Ovary (tissue), 9 donors: ENCODE results near the gene PSMD5. TPM values are rescaled to one million over a fixed set of nuclear protein-coding genes. Genes with fewer than 3 reads are reported as not detected.

Experiments used
- DNase-seq, 5 donors: peaks; one replicate each; pipeline ENCODE4 v3.0.0-alpha.2; 2019 to 2020
- H3K27ac ChIP-seq, 2 donors: fragments of 200-600 bp; one replicate each; pipeline versions ENCODE4 v1.5.1 to v1.8.0; 2019 to 2022
- H3K27me3 ChIP-seq: fragments of 200-600 bp; one replicate; pipeline ENCODE4 v1.8.0; 2022
- H3K36me3 ChIP-seq: fragments of 200-600 bp; sonication (generic); one replicate; pipeline ENCODE4 v1.5.1; 2019
- H3K4me1 ChIP-seq: one replicate; pipeline ENCODE4 v1.8.1; 2013; ENCODE audit warnings: mild to moderate bottlenecking, moderate library complexity; ENCODE audit not compliant: insufficient read depth
- H3K4me3 ChIP-seq: fragments of 200-600 bp; sonication (generic); one replicate; pipeline ENCODE4 v1.5.1; 2017
- H3K9me3 ChIP-seq, 2 donors: fragments of 200-600 bp in 1 of 2; sonication (generic) in 1 of 2; one replicate each; pipeline versions ENCODE4 v1.5.1 to v1.8.1; 2013 to 2019; ENCODE audit warnings: mild to moderate bottlenecking in 1 of 2, moderate library complexity in 1 of 2
- CTCF ChIP-seq, 3 donors: fragments of 450-650 bp in 2 of 3; fragments of 200-600 bp in 1 of 3; IDR thresholded peaks; one replicate each; pipeline versions ENCODE4 v1.5.1 to v1.8.0; 2016 to 2022; ENCODE audit warnings: antibody characterized with exemption in 3 of 3, mild to moderate bottlenecking in 1 of 3
- EP300 ChIP-seq: sonication (generic); formaldehyde crosslinking; IDR thresholded peaks from one replicate; pipeline ENCODE4 v1.6.1; 2017; ENCODE audit warnings: antibody characterized with exemption
- POLR2A ChIP-seq: fragments of 450-650 bp; IDR thresholded peaks from one replicate; pipeline ENCODE4 v1.6.1; 2017; ENCODE audit warnings: antibody characterized with exemption, mild to moderate bottlenecking, moderate library complexity
- WGBS, 3 donors: extraction: QIAGEN DNeasy Blood & Tissue Kit in 1 of 3; methylation state at CpG; one replicate each; pipeline versions ENCODE4 v1.1.5 to v1.1.7; 2013 to 2017; 5-methylcytosine and 5-hydroxymethylcytosine counted together
- intact Hi-C, 4 donors: fragments of 100-400 bp; cut with DNase I; formaldehyde crosslinking; loops; one replicate each; pipeline versions ENCODE4 v1.11.0 to v1.15.1; 2022 to 2023
- polyA plus RNA-seq, 2 donors: library from polyadenylated mRNA; stranded (reverse); fragments of 200-250 nt in 1 of 2; fragments of 350-450 nt in 1 of 2; fragmentation: Illumina TruSeq in 1 of 2; extraction: RNeasy Lipid Tissue Mini Kit (QIAGEN cat#74804) in 1 of 2; gene quantifications; one replicate each; pipeline ENCODE4 v1.2.3, GENCODE V29; 2013 to 2014
- total RNA-seq, 7 donors: library from RNA; depleted of rRNA in 2 of 7; stranded (reverse); fragments of >200 nt in 2 of 7; fragmentation: NEBNext Ultra II Directional in 3 of 7; extraction: Animal tissue kit (Norgen Biotek cat#: 25700) in 3 of 7; gene quantifications; one replicate each; pipeline versions ENCODE4 v1.1.0 to v1.2.4, GENCODE V29; 2016 to 2023
- donor health status: DM: no; HTN: no; CAD: no; lungs with moderate emphysema.
- donor health status: DM: no; HTN: no; CAD: no.
- donor health status: Bipolar disorder and iron deficiency.
- donor health status: DM: yes; HTN: yes; CAD: no.
- donor health status: DM: no; HTN: no; CAD: no.
- donor health status: DM: yes; HTN: yes; CAD: no.

The PSMD5 gene
- total and polyA plus RNA-seq, 9 donors: 13.4 to 49.2 (median 36.9) TPM

DNA sequence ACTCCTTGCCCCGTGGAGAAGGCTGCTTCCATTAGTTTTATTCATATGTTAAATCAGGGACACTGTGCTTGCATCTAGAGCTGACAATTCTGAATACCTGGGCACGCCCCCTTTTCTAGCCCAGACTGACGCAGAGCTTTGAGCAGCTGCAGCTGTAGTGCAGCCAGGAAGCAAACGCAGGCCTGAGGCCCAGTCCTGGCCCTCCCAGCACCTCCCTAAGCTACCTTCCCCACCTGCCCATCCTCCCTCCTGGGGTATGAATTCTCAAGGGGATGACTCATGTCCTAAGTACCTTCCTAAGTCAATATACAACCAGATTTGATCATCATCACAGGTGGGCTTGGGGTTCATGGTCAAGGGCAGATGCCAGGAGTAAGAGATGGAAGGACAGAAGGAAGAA is 30.8 kb upstream of the PSMD5 start:
- intact Hi-C loops: loop anchor here in 2 of 4 donors (10.0 kb wide), 2 partner anchors 61 to 191 kb away; no protein-coding TSS in a partner anchor
- Histone ChIP-seq H3K27ac (no peak overlapping the region), H3K27me3 (no peaks in the 10 kb centered on the region), H3K9me3 (no peaks in the 10 kb centered on the region), H3K4me1 (peaks cover 4% of the 10 kb centered on the region), H3K4me3 (no peak overlapping the region), H3K36me3 (no peaks in the 10 kb centered on the region)
- WGBS, 3 donors: 74 to 80% (median 75%) methylated on average over 4 of the region's 4 CpGs
- TF ChIP-seq CTCF (IDR thresholded peaks at IDR 0.05) (no peak), EP300 (no peak), POLR2A (no peak)
- DNase-seq: no peak

GRCh38 chr9:120872791-120873502 is 30.2 kb upstream of the PSMD5 start:
- DNase-seq: no peak
- Histone ChIP-seq H3K27ac (no peak overlapping the region), H3K27me3 (no peaks in the 10 kb centered on the region), H3K9me3 (no peaks in the 10 kb centered on the region), H3K36me3 (no peaks in the 10 kb centered on the region), H3K4me3 (no peak overlapping the region), H3K4me1 (peaks cover 6% of the 10 kb centered on the region)
- WGBS, 3 donors: 94 to 98% (median 94%) methylated on average over 3 of the region's 3 CpGs
- no peak for TF ChIP-seq EP300
- TF ChIP-seq CTCF (IDR thresholded peaks at IDR 0.05): no peak
- intact Hi-C loops: loop anchor here in 2 of 4 donors (10.0 kb wide), 2 partner anchors 62 to 192 kb away; no protein-coding TSS in a partner anchor

DNA sequence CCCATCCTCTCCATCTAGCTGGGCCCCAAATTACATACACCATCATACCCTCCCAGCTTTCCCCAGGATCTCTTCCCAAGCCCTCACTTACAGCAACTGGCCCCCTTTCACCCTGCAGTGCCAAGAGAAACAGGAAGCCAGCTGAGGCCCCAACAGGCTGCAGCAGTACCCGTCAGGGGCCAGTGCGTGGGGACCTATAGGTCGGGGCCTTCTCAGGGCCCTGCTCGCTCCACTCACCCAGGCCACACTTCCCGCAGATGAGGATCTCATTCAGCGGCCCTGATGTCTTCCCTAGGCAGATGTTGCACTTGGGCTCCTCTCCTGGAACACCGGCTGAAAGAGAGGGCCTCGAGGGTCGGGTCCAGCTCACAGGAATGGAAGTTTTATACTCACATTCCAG is 27.5 kb upstream of the PSMD5 start:
- H3K9me3 ChIP-seq: no peaks in the 10 kb centered on the region
- TF ChIP-seq CTCF (IDR thresholded peaks at IDR 0.05): no peak
- H3K4me3 ChIP-seq: no peak overlapping the region
- no peaks in the 10 kb centered on the region for H3K27me3 ChIP-seq
- intact Hi-C loops: loop anchor here in 2 of 4 donors (10.0 kb wide), 2 partner anchors 65 to 195 kb away; no protein-coding TSS in a partner anchor
- no peak overlapping the region for H3K27ac ChIP-seq
- 78 to 90% (median 90%) methylated on average over 9 of the region's 9 CpGs for WGBS, 3 donors
- peak in 1 of 5 donors; percentile 38 for DNase-seq
- H3K36me3 ChIP-seq: no peaks in the 10 kb centered on the region
- peaks cover 6% of the 10 kb centered on the region for H3K4me1 ChIP-seq

DNA sequence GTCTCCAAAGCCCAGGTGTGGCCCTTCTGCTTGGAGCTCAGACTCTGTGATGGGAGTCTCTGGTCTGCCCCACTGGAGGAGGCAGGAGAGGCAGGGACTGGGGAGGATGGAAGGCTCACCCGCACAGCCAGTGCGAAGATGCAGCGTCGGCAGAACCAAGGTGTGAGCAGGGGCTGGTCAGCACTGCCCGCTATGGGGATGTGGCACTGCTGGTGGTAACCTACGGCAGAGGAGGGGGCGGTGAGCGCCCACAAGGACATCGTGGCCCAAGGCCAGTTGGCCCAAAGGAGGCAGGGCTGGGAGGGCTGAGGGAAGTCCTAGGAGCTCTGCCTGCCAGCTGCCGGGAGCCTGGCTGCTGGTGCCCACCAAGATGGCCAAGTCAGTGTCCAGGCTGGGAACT is 27.0 kb upstream of the PSMD5 start:
- Histone ChIP-seq H3K9me3 (no peaks in the 10 kb centered on the region), H3K4me1 (peaks cover 6% of the 10 kb centered on the region), H3K27me3 (no peaks in the 10 kb centered on the region), H3K4me3 (no peak overlapping the region), H3K36me3 (no peaks in the 10 kb centered on the region), H3K27ac (peak overlapping the region; percentile 54 to 82)
- no peak for TF ChIP-seq EP300
- no peak for TF ChIP-seq POLR2A
- no peak for TF ChIP-seq CTCF (IDR thresholded peaks at IDR 0.05)
- intact Hi-C loops: loop anchor here in 3 of 4 donors (2.0 to 10.0 kb wide), 4 partner anchors 65 to 208 kb away; no protein-coding TSS in a partner anchor
- peak in 4 of 5 donors; percentile 39 to 64 (median 64) for DNase-seq
- WGBS, 3 donors: 85 to 88% (median 87%) methylated on average over 10 of the region's 10 CpGs
